ENCODE results near the gene TTLL7.
"Not testable (repeated sequence)": the region's sequence is repeated elsewhere in the genome, so short reads cannot be mapped to it uniquely, and the experiment has no call there.

The TTLL7 gene

GRCh38 chr1:83929184-83929583 lies 69.7 kb downstream of the TTLL7 start:
- DNase-seq, result no peak

- no peak for DNase-seq
These were observed 70.5 kb downstream of the TTLL7 start for GRCh38 chr1:83928396-83928795.

- no peak for DNase-seq
These were observed 71.2 kb downstream of the TTLL7 start for GRCh38 chr1:83927701-83928100.

- no peak for DNase-seq
These were observed 71.9 kb downstream of the TTLL7 start for GRCh38 chr1:83927061-83927460.

- DNase-seq, result no peak
These were observed 75.4 kb downstream of the TTLL7 start for GRCh38 chr1:83923553-83923952.

GRCh38 chr1:83922431-83922830 lies 76.5 kb downstream of the TTLL7 start:
- no peak for DNase-seq

- DNase-seq, result no peak
These were observed 78.6 kb downstream of the TTLL7 start for GRCh38 chr1:83920320-83920719.

GRCh38 chr1:83919872-83920271 lies 79.1 kb downstream of the TTLL7 start:
- DNase-seq, result no peak

- DNase-seq, result no peak
These were observed 80.1 kb downstream of the TTLL7 start for GRCh38 chr1:83918688-83919285.

- DNase-seq, result no peak
These were observed 81.0 kb downstream of the TTLL7 start for GRCh38 chr1:83917959-83918358.

GRCh38 chr1:83916094-83916493 lies 82.8 kb downstream of the TTLL7 start:
- DNase-seq, result not testable (repeated sequence)

GRCh38 chr1:83912876-83913275 lies 86.1 kb downstream of the TTLL7 start:
- DNase-seq, result no peak

- DNase-seq, result no peak
These were observed 88.5 kb downstream of the TTLL7 start for GRCh38 chr1:83910461-83910860.

GRCh38 chr1:83909687-83910086 lies 89.2 kb downstream of the TTLL7 start:
- DNase-seq, result no peak

- peak; percentile 68 for DNase-seq
These were observed 93.5 kb downstream of the TTLL7 start for GRCh38 chr1:83905315-83905907.

GRCh38 chr1:83901547-83902155 lies 97.3 kb downstream of the TTLL7 start:
- DNase-seq, result no peak

GRCh38 chr1:83900524-83900923 lies 98.4 kb downstream of the TTLL7 start:
- DNase-seq, result no peak

- no peak for DNase-seq
These were observed 101.4 kb downstream of the TTLL7 start for GRCh38 chr1:83897516-83897915.

- DNase-seq, result no peak
These were observed 102.6 kb downstream of the TTLL7 start for GRCh38 chr1:83896299-83896698.

- no peak for DNase-seq
These were observed 109.2 kb downstream of the TTLL7 start for GRCh38 chr1:83889707-83890106.

GRCh38 chr1:83887483-83887882 lies 111.4 kb downstream of the TTLL7 start:
- DNase-seq, result no peak

- DNase-seq, result no peak
These were observed 115.0 kb downstream of the TTLL7 start for GRCh38 chr1:83883979-83884378.

- peak; percentile 73 for DNase-seq
These were observed 116.0 kb downstream of the TTLL7 start for GRCh38 chr1:83882906-83883305.

- no peak for DNase-seq
These were observed 126.4 kb downstream of the TTLL7 start for GRCh38 chr1:83872515-83872914.

- no peak for DNase-seq
These were observed 133.9 kb downstream of the TTLL7 start for GRCh38 chr1:83864991-83865390.
